GM19239 (cell line): ENCODE data around the gene LHPP.

Source experiments
- DNase-seq: peaks from one replicate; pipeline ENCODE4 v3.0.0; 2011; ENCODE audit warnings: low spot score; ENCODE audit not compliant: insufficient read length
- FAIRE-seq: peaks from 2 replicates; lab custom pipeline; 2011; peaks lifted over from hg19 to GRCh38; lab: Jason Lieb, UNC

Gene LHPP

DNA sequence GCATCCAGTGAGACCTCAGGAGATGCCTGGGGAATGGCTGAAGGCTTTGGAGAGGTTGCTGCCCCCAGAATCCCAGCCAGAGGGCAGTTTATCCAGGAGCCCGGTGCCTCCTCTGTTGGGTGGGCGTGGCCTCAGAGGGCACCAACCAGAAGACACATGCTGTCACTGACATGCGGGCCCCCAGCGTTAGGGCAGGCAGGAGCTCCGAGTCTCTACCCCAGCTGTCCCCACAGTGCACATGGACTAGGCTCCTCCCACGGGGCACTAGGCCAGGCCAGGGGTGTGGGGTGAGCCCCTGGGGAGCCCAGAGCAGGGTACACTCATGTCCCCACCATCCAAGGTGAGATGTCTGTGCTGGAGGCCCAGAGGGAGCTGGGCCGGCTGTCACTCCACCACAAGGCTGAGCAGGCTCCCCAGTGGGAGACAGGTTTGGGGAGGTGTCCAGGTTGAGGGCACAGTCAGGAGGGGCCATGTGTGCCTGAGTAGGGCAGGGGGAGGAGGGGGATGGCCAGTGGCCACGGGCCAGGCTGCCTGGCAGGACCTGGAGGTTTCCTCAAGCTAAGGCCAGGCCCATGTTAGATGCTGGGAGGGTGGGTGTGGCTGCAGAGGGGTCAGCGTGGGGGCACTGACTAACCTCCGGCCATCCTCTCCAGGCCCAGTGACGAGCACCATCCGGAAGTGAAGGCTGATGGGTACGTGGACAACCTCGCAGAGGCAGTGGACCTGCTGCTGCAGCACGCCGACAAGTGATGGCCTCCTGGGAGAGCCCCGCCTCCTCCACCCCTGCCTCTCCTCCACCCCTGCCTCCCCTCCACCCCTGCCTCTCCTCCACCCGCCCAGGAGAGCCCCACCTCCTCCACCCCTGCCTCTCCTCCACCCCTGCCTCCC is 151.2 kb downstream of the LHPP start:
- no peak for FAIRE-seq
- no peak for DNase-seq

DNA sequence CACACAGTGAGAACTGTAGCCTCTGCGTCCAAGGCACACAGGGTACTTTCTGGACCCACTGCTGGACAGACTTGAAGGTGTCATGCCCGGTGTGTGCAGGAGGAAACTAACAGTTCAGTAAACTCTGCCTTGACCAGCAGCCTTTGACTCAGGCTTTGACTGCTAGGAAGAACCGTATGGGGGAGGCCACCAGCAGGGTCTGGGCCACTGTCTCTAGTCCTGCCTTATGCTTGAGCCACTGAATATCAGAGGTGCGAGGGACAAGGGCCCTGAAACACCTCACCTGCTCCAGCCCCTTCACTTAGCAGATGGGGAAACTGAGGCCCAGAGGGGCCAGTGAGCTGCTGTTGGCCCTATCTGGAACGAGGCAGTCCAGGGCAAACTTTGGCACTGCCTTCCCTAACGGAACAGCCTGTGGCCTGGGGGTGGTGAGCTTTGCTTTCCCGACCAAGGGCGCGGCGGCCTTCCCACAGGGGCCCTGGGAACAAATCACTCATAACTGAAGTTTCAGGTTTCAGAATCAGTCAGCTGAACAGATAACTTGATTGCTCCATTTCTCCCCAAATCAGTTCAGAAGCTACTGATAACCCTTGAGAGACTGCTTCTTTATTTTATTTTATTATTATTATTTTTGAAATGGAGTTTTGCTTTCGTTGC is 152.5 kb downstream of the LHPP start:
- FAIRE-seq (peak; percentile 90), DNase-seq (no peak)

DNA sequence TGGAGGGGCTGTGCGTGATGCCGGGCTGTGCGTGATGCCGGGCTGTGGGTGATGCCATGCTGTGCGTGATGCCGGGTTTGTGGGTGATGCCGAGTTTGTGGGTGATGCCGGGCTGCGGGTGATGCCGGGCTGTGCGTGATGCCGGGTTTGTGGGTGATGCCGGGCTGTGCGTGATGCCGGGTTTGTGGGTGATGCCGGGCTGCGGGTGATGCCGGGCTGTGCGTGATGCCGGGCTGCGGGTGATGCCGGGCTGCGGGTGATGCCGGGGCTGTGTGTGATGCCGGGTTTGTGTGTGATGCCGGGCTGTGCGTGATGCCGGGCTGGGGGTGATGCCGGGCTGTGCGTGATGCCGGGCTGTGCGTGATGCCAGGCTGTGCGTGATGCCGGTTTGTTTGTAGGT is 153.6 kb downstream of the LHPP start:
- DNase-seq: no peak
- FAIRE-seq: no peak

DNA sequence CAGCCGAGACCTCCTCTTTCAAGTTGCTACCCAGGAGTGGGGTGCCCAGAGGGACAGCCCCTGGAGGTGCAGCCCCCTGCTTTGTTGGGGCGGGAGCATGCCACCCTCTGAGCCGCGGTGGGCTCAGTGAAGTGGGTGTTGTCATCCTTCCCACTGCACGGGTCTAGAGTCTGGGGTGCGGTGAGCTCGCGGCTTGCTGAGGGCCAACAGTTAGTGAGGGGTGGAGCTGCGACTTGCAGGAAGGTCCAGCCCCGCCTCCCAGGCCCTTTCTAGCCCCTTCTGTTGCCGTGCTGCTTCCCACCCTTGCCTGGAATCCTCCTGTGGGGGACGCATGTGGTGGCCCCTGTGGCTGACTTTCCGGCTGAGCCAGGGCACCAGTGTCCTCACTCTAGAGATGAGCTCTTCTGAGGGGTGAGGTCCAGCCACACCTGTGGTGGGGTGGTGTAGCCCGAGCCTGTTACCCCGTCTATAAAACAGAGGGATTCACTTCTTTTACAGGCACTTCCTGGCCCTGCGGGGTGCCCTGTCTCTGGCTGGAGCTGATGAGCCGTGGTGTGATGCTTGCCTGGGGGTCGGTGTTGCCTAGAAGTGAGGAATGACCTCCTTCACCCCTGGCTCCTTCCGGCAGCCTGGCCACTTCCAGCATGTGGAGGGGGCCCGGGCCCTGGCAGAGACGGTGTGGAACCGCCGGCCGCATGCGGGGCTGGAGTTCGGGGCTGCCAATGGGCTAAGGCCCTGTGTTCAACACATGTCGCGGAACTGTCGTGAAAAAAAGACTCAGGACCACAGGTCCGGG is 154.6 kb downstream of the LHPP start:
- no peak for FAIRE-seq

DNA sequence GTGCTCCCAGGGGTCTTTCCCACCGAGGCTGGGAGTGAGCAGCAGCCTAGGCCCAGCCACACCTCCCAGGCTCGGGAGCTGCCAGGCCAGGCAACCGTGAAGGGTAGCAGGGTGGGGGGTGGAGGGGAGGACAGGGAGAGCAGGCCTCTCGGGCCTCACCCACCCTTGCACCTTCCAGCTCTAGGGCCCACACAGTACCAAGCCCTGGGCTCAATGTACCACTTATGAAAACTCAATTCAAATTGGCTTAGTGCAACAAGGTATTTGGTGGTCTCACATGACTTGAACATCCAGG is 155.2 kb downstream of the LHPP start:
- DNase-seq: no peak
- no peak for FAIRE-seq

More for the DNA sequence above, 154.6 kb downstream of the LHPP start:
- DNase-seq: no peak

DNA sequence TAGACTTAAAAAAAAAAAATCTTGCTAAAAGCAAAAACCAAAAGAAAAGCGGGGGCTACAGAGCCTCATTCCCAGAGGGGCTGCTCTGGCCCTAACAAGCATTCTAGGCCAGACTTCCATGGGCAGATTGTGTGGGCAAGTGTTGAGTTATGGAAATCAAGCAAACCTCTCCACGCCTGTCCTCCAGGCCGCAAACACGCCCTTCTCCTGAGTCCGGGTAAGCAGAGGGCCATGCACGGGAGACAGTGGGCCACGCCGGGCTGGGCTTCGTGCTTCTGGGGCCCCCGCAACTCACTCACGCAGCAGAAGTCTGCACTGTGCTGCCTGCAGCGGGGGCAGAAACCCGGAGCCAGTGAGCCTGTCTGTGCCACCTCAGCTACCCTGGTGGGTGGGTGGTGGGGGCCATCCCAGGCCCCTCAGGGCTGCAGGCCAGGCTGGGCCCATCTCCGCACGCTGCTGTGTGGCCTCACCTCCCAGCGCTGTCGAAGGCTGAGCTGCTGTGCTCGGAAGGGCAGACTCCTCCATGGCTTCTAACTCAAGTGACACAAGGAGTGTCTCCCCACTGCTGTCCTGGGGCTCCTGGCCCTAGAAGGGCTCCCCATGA is 156.9 kb downstream of the LHPP start:
- no peak for DNase-seq
- no peak for FAIRE-seq

DNA sequence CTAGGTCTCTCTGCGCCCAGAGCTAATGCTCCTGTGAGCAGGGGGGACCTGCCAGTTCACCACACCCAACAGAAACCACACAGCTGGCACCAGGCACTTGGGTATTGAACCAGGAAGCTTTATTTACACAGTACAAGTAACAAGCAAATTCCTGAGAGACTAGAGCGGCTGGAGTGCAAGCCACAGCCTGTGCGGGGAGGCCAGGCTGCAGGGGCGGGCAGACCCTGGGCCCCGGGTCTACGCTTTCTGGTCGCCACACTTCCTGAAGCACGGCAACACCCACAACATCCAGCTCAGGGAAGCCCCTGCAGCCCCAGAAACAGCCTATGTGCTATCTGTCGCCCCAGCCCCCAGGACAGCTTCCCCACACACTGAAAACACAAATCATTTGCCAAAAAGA is 157.6 kb downstream of the LHPP start:
- DNase-seq (no peak), FAIRE-seq (no peak)

DNA sequence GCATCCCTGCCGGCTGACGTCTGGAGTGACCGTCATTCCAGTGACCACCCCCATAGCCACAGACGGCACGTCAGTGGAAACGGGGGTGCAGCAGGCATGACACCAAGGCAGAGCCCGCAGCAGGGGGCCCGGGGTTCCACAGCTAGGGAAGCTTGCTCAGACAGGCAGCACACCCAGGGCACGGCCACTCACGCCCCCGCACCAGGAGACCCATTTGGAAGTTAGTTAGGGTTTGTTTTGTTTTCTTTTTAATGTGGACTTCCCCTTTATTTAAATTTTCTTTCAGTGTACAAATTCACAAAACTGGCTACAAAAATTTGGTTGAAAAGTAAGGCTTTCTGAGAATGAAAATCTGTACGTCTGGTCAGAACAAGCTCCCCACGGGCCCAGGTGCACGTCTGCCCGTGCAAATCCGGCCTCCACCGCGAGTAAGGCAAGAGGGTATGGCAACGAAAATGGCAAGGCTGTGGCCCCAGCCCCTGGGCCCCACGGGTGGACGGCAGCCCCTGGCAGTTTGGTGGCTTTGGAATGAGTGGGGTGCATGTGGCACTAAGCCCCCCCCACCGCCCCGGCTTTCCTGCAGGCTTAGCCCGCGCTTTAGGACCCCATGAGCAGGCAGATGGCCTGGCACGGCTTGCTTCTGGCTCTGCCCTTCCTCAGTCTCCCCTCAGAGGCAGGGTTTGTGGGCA is 158.3 kb downstream of the LHPP start:
- DNase-seq (no peak), FAIRE-seq (peak; percentile 89)

DNA sequence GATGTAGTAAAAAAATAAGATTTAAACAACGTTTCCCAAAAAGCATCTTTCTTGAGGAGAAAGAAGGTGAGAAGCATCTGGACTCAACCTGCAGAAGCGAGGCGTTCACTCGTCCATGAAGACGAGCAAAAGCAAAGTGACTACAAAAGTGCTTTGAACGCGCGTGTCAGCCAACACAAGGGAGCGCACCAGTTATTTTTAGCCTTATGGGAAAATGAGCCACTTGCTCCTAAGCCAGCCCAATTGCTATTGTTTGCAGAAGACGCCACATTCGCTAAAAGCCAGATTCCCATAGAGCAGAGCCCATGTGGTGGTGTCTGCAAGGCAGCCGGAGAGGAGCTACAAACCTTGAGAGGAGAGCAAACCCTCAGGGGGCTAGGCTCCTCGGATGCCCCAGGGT is 160.0 kb downstream of the LHPP start:
- FAIRE-seq: no peak
- DNase-seq: no peak

DNA sequence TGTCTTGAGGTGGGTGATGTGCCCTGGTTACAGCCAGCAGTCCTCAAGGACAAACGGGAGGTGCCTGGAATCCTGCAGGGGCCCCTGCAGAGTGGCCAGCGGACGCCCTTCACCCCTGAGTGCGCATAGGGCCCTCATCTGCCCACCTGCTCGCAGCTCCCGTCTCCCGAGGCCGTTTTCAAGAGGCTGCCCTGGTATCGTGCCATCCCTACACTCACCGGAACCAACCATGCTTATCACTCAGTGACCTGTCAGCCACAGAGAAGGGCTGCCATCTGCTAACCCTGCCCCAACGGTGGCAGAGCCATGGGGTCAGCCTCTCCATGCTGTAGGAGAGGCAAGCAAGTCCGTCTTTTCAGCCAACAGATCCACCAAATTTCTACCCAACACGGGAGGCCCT is 160.5 kb downstream of the LHPP start:
- DNase-seq (no peak), FAIRE-seq (no peak)

DNA sequence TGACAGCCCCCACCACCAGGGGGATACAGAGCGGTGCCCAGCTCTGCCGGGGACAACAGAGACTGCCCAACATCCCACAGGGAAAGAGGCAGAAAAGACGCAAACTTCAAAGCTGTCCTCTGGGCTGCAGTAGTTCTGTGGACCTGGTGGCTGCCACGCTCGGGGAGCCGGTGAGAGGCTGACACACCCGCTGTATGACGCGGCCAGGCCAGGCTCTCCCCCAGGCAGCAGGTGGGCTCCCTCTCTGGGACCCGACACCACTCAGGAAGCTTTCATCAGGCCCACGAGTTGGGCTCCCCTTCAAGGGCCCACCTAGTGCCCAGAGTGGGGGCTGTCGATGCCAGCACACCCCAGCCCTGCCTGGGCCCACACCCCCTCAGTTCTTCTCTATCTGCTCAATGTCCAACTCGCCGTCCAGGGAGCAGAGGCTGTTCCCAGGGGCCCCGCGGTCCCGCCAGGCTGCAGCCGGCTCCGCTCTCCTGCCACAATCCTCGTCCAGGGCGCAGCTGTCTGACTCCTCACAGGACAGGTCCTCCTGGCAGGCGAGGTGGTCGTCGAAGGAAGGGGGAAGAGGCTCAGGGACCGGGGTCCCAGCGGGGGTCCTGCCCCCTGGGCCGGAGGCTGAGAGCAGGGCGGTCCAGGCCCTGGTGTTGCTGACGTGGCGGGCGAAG is 161.4 kb downstream of the LHPP start:
- FAIRE-seq: no peak
- no peak for DNase-seq

DNA sequence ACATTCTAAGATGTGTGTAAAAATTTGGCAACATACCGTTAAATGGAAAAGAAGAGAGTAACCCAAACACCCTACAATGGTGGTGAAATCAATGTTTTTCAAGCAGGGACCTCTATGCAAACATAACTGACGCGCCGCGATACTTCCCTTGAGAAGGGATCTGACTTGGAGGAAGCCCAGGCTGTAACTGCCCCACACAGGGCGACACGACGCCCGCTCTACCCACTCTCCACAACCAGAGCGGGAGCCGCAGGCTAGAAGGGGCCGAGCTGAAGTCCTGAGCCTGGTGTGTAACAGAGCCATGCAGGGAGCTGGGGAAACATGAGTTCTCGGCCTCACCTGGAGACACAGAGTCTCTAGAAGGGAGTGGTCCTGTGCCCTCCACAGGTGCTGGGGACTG is 162.4 kb downstream of the LHPP start:
- FAIRE-seq (no peak), DNase-seq (no peak)

DNA sequence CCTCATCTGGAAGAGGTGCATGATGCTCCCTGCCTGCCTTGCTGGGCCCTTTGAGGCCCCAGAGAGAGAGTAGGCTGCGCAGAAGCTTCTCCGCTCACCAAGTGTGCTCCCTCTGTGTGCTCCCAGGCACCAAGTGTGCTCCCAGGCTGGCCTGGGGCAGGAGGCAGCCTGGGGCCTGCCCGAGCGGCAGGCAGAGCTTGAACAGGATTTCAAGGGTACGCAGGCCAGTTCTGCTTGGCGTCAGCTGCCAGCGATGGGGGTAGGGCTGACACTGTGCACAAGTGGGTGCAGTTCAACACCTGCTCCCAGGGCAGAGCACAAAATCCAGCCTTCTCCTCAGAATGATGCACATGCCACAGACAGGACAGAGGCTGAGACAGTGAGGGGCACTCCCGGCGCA is 162.8 kb downstream of the LHPP start:
- no peak for DNase-seq
- FAIRE-seq: no peak

DNA sequence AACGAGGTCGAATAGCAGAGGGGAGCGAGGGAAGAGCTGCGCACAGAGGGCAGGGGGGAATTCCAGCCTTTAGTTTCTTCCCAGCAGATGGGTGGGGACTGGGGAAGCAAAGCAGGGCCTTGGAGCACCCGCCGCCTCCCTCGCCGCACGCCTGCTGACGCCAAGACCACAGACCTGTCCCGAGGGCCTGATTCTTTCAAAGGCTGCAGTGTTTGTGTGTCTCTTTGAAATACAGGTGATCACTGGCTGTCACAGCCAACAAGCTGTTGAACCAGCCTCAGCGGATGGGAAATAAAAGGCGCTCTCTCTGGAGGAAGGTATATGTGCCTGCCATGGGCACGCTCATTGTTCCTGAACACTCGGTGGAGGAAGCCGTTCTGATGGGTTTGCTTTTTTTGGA is 163.3 kb downstream of the LHPP start:
- DNase-seq: no peak
- FAIRE-seq: peak; percentile 55

DNA sequence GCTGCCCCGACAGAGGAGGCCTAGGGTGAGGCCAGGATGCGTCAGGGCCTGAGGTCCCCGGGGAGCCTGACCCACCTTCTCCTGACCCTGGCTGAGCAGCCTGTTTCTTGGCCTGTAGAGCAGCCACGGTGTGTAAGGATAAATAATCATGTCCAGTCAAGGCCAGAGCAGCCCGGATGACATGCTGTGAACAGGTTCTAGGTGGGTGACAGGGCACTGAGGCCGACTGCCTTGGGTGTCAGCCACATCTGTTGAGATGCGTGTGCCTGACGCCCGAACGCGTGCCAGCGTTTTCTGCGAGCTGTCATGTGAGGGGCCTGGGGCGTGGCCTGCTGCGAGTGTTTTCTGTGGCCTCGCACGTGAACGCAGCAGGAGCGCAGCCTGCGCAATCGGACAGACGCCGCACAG is 164.2 kb downstream of the LHPP start:
- DNase-seq (no peak), FAIRE-seq (no peak)

DNA sequence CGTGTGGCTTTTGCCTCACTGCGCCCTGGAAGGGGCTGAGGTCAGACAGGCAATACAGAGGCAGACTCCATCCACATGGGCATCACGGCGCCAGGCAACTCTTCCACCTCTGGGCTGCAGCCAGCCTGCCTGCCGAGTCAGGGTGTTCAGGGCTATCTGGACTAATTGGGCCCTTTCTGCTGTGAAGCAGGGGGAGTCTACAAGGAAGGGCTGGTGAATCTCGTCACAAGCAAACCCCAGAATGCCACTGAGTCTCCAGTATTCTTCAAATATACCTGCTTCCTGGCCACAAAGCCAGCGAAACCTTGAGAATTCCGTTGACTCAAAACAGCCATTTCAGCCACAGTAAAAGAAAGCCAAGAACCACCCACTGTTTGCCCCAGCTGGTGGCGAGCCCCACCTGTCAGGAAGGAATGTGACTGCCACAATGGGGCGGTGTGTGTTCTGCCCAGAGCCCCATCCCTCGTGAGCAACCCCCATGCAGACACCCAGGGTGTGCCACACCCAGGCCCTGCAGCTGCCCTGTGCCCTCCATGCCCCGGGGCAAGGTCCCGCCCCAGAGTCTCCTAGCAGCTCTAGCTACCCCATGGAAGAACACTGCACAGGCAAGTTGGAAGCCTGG is 165.2 kb downstream of the LHPP start:
- FAIRE-seq (peak; percentile 83), DNase-seq (no peak)

DNA sequence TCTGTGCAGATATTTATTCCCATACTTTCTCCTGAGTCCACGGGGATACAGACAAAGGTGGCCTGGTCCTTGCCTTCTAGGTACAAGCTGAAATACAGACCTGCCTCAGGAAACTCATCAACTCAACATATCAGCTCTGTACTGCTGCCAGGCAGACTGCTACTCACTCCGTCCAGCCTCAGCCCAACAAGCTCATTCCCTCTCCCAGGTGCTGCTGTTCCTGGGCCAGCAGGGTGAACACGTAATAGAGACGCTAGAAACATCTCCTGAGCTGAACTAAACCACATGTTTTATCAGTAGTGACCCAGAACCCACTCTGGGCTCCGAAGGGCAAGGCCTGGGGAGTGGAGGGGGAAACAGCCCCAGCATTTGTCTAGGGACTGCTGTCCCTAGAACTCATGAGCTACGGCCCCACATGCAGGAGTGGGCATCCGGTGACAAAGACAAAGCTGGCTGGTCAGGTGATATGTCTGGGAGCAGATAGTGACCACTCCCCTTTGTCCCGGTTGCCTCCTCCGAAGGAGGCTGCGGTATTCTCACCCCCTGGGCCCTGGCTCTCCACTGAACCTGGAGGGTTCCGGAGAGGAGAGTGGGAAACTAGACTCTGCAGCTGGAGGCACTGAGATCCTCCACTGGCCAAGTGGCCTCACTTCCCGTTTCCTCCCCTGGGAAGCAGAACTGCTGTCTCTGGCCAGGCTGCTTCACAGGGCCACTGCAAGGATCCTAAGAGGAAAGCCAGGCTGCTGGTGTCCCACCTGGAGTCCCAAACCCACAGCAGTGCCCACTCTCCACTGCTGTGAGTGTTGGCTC is 166.4 kb downstream of the LHPP start:
- DNase-seq (no peak), FAIRE-seq (no peak)

DNA sequence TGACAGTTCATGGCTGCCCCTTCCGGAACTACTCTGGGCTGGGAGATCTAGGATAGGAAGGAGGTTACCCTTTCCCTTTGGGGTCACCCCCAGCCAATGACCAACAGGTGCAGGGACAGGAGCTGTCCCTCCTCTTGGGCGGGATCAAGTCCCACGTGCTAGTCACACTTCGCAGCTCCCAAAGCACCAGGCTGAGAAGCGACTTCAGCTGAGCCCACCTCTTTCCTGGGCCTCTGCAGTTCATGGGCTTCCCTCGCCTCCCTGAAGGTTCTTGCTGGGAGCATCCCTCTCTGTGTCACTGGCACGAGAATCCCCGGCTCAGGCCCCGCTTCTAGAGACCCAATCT is 167.0 kb downstream of the LHPP start:
- FAIRE-seq (no peak), DNase-seq (no peak)

DNA sequence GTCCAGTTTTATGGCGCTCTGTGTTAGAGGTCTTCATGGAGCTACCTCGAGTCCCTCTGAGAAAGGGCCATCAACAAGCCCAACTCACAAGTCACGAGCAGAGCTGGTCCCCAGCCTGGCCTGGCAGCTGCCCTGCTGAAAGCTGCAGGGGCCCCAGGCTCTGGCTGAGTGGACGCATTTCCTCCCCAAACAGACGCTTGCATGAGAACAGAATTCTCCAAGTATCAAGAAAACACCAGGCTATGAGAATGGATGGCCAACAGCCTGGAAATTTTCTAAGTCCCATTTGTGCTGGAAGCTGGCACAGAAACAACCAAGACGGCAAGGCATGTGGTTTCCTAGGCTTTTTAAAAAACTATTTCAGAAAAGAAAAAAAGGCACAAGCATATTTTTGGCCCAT is 167.8 kb downstream of the LHPP start:
- FAIRE-seq: peak; percentile 47

More for the DNA sequence above, 167.8 kb downstream of the LHPP start:
- DNase-seq: no peak
